GM13977 (cell line): ENCODE measurements around the gene HRAS.

Experiments
- DNase-seq: peaks from one replicate; pipeline ENCODE4 v3.0.0; 2012; ENCODE audit warnings: low spot score
- in situ Hi-C: fragments of 300-500 bp; cut with MboI; formaldehyde crosslinking; loops from one replicate; pipeline ENCODE4 v1.12.0; 2022; ENCODE audit warnings: low sequenced_read_pairs, low pct_unique_long_range_greater_than_20kb, mixed read lengths, inconsistent platforms; ENCODE audit not compliant: unreplicated experiment
- TF ChIP-seq, protein P1 (sequence below): IDR thresholded peaks from 2 replicates; pipeline ENCODE4 v1.5.1; 2012; ENCODE audit warnings: mild to moderate bottlenecking, control low read depth; ENCODE audit not compliant: insufficient read depth; ENCODE audit errors: extremely low read depth, missing control alignments

HRAS gene

DNA sequence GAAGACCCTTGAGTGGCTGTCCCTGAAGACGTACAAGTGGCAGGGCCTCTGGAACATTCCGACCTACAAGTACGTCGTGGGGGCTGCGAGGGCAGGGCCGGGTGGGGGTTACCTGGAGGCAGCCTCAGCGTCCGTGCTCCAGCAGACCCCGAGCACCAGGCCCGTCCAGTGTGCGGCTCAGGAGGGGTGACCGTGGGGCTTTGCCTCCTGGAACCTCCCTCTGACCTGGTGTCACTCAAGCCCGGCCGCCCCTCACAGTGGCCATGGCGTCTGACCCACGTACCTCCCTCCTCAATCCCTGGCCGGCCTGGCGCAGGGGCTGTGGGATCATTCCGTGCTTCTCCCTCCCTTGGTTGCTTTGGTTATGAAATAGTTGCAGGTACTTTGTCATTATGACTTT lies 46.8 kb downstream of the HRAS start:
- in situ Hi-C loops = no loop called here

DNA sequence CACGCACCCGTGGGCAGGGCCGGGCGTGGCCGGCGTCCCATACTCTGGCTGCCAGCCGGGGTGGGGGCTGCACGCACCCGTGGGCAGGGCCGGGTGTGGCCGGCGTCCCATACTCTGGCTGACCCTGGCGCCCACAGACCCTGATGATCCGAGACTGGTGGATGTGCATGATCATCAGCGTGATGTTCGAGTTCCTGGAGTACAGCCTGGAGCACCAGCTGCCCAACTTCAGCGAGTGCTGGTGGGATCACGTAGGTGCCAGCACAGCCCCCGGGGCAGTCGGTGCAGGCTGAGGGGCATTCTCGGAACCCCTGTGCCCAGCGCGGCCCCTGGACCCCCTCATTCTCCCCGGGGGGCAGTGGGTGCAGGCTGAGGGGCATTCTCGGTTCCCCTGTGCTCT lies 47.3 kb downstream of the HRAS start:
- in situ Hi-C loops = no loop called here
- TF ChIP-seq, protein P1, sequence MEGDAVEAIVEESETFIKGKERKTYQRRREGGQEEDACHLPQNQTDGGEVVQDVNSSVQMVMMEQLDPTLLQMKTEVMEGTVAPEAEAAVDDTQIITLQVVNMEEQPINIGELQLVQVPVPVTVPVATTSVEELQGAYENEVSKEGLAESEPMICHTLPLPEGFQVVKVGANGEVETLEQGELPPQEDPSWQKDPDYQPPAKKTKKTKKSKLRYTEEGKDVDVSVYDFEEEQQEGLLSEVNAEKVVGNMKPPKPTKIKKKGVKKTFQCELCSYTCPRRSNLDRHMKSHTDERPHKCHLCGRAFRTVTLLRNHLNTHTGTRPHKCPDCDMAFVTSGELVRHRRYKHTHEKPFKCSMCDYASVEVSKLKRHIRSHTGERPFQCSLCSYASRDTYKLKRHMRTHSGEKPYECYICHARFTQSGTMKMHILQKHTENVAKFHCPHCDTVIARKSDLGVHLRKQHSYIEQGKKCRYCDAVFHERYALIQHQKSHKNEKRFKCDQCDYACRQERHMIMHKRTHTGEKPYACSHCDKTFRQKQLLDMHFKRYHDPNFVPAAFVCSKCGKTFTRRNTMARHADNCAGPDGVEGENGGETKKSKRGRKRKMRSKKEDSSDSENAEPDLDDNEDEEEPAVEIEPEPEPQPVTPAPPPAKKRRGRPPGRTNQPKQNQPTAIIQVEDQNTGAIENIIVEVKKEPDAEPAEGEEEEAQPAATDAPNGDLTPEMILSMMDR = no peak
- DNase-seq = no peak

More for the DNA sequence above, 46.8 kb downstream of the HRAS start:
- DNase-seq = no peak
- TF ChIP-seq, protein P1 = no peak

DNA sequence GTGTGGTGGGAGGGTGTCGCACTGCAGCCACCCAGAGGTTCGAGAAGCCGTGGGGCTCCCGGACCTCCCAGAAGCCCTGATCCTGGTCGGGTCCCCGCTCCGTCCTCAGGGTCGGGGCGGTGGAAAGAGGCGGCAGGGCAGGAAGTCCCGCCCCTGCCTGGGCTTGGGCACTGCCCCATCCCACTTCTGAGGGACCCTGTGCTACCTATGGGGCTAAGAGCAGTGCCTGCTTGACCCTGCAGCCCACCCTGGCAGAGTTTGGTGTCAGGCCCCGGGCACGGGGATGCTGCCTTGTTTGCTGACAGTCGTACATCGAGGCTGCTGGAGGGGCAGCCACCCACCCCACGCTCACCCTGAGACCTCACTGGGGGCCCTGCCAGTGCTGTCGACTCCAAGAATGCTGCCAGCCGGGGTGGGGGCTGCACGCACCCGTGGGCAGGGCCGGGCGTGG lies 47.8 kb downstream of the HRAS start:
- TF ChIP-seq, protein P1 = no peak
- in situ Hi-C loops = no loop called here
- DNase-seq = no peak

DNA sequence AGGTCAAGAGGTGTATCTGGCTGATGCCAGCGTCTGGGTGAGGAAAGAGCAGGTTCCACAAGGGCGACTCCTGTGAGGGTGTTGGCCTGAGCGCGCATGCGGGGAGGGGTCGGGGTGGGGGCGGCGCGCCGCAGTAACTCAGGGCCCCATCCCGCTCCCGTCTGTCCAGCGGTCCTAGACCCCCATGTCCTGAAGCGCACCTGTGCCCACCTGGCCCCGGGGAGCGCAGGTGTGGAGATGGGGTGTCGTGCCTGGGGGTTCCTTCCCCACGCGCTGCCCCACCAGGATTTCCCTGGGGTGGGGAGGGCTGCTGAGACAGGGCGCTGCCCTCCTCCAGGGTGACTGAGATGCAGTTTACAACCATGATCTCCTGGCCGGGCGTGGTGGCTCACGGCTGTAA lies 49.2 kb downstream of the HRAS start:
- in situ Hi-C loops = no loop called here
- TF ChIP-seq, protein P1 = no peak

DNA sequence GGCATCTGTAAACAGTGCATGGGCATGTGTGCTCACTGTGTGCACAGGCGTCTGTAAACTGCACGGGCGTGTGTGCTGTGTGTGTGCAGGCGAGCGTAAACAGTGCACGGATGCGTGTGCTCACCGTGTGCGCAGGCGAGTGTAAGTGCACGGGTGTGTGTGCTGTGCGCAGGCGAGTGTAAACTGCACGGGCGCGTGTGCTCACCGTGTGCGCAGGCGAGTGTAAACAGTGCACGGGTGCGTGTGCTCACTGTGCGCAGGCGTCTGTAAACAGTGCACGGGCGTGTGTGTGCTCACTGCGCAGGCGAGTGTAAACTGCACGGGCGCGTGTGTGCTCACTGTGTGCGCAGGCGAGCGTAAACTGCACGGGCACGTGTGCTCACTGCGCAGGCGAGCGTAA lies 50.8 kb downstream of the HRAS start:
- no peak for DNase-seq
- in situ Hi-C loops = no loop called here

More for the DNA sequence above, 49.2 kb downstream of the HRAS start:
- no peak for DNase-seq

More for the DNA sequence above, 50.8 kb downstream of the HRAS start:
- TF ChIP-seq, protein P1 = no peak
